Hepatocyte (in vitro differentiated cells): ENCODE measurements around the gene KANTR.

Source experiments
- EZH2 ChIP-seq: fragments of 200-600 bp; sonication (generic); IDR thresholded peaks from 2 replicates; pipeline ENCODE4 v1.6.1; 2016; ENCODE audit warnings: antibody characterized with exemption, mild to moderate bottlenecking, borderline replicate concordance
- TF ChIP-seq, protein P1 (sequence below): fragments of 200-600 bp; sonication (generic); IDR thresholded peaks from 2 replicates; pipeline ENCODE4 v1.5.1; 2016; ENCODE audit warnings: antibody characterized with exemption, mild to moderate bottlenecking; ENCODE audit not compliant: poor library complexity

DNA sequence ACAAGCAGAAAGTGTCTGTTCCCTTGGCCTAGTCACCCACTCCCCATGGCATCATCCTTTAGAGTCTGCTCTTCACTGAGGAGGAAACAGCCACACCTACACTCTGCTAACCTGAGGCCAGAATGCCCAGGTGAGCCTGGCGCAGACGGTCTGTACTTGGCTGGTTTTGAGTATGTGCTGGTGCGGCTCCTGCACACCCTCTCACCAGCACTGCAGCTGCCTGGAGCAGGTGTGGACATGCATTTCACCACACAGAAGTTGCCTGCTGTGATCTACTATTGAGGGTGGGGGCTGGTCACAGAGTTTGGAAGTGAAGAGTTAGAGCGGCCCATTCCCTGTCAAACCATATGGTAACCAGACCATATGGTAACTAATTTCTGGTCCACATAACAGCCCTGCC, 39.5 kb downstream of the KANTR start:
- TF ChIP-seq, protein P1, sequence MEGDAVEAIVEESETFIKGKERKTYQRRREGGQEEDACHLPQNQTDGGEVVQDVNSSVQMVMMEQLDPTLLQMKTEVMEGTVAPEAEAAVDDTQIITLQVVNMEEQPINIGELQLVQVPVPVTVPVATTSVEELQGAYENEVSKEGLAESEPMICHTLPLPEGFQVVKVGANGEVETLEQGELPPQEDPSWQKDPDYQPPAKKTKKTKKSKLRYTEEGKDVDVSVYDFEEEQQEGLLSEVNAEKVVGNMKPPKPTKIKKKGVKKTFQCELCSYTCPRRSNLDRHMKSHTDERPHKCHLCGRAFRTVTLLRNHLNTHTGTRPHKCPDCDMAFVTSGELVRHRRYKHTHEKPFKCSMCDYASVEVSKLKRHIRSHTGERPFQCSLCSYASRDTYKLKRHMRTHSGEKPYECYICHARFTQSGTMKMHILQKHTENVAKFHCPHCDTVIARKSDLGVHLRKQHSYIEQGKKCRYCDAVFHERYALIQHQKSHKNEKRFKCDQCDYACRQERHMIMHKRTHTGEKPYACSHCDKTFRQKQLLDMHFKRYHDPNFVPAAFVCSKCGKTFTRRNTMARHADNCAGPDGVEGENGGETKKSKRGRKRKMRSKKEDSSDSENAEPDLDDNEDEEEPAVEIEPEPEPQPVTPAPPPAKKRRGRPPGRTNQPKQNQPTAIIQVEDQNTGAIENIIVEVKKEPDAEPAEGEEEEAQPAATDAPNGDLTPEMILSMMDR = no peak
- no peak for TF ChIP-seq EZH2
